ENCODE data around the gene FATE1. TPM values are rescaled to one million over a fixed set of nuclear protein-coding genes. Genes with fewer than 3 reads are reported as not detected.

FATE1 gene
- total and polyA plus RNA-seq, 2 of the 13 experiments (the other 11 are each of a cell fraction or from before 2014, with no cell fraction given) = not detected

GRCh38 chrX:151692825-151693224, 23.0 kb upstream of the FATE1 start:
- Histone ChIP-seq H3K4me3 (replicated peaks in 1 of 3; ENCODE audit: insufficient read depth in 1 of 3, low read depth in 2 of 3, low read length in 3 of 3) (no peak overlapping the region), H3K9ac (ENCODE audit: insufficient read depth, low read depth, low read length) (no peak overlapping the region), H3K4me1 (ENCODE audit: insufficient read depth, low read length) (no peaks in the 10 kb centered on the region), H3K27ac (ENCODE audit: extremely low read length, insufficient read depth, low read length) (no peak overlapping the region), H3K36me3 (replicated peaks in 1 of 2; ENCODE audit: control insufficient read depth in 1 of 2, insufficient read depth in 2 of 2, low read length in 2 of 2) (no peaks in the 10 kb centered on the region), H4K20me1 (ENCODE audit: insufficient read depth, low read length) (no peaks in the 10 kb centered on the region), H3K9me3 (ENCODE audit: low read length) (no peaks in the 10 kb centered on the region), H2AFZ (ENCODE audit: low read length) (no peak overlapping the region), H3K4me2 (ENCODE audit: low read depth, low read length) (no peak overlapping the region), H3K27me3 (ENCODE audit: control insufficient read depth in 1 of 2, insufficient read depth in 2 of 2, low read length in 2 of 2) (no peaks in the 10 kb centered on the region; a peak in 1 of 5 replicates), H3K79me2 (ENCODE audit: insufficient read depth, low read length) (no peaks in the 10 kb centered on the region)
- WGBS (ENCODE audit: low lambda C conversion rate) = 20% methylated on average over 1 of the region's 6 CpGs
- POLR2A ChIA-PET = no interaction called here
- no peak for ATAC-seq
- in situ Hi-C loops (cut with HindIII; ENCODE audit: extremely low pct_ligation_motif_present, low pct_unique_long_range_greater_than_20kb) (loop anchor here (25.0 kb wide), 1 partner anchor 181 kb away; no protein-coding TSS in a partner anchor), intact Hi-C loops (cut with micrococcal nuclease; ENCODE audit: unreplicated experiment) (no loop called here)
- CTCF ChIA-PET (ENCODE audit: low intra/inter-chr PET ratio, low total read pairs) = no interaction called here
- no peak for FAIRE-seq
- no peak for DNase-seq (ENCODE audit: low spot score)
- no TSS peak for BruUV-seq (replicated peaks)
- TF ChIP-seq ZNF224 (CRISPR knock-in tag; IDR thresholded peaks at IDR 0.05) = no peak
- TF ChIP-seq SMARCC2 (IDR thresholded peaks at IDR 0.05) = no peak
- TF ChIP-seq TBL1XR1 (IDR thresholded peaks at IDR 0.05; ENCODE audit: borderline replicate concordance, low read length, partially characterized antibody) = no peak
- TF ChIP-seq ATF1 (CRISPR knock-in tag; IDR thresholded peaks at IDR 0.05) = no peak
- TF ChIP-seq, protein P1, sequence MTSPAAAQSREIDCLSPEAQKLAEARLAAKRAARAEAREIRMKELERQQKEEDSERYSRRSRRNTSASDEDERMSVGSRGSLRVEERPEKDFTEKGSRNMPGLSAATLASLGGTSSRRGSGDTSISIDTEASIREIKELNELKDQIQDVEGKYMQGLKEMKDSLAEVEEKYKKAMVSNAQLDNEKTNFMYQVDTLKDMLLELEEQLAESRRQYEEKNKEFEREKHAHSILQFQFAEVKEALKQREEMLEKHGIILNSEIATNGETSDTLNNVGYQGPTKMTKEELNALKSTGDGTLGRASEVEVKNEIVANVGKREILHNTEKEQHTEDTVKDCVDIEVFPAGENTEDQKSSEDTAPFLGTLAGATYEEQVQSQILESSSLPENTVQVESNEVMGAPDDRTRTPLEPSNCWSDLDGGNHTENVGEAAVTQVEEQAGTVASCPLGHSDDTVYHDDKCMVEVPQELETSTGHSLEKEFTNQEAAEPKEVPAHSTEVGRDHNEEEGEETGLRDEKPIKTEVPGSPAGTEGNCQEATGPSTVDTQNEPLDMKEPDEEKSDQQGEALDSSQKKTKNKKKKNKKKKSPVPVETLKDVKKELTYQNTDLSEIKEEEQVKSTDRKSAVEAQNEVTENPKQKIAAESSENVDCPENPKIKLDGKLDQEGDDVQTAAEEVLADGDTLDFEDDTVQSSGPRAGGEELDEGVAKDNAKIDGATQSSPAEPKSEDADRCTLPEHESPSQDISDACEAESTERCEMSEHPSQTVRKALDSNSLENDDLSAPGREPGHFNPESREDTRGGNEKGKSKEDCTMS (CRISPR knock-in tag; conservative IDR thresholded peaks at IDR 0.05) = no peak
- no peak for TF ChIP-seq CSRNP2 (CRISPR knock-in tag; conservative IDR thresholded peaks at IDR 0.05; ENCODE audit: low read depth)
- TF ChIP-seq ZNF317 (CRISPR knock-in tag; IDR thresholded peaks at IDR 0.05) = no peak
- TF ChIP-seq ZNF33A (CRISPR knock-in tag; IDR thresholded peaks at IDR 0.05; ENCODE audit: borderline replicate concordance) = no peak
- TF ChIP-seq ZNF598 (CRISPR knock-in tag; IDR thresholded peaks at IDR 0.05; ENCODE audit: borderline replicate concordance) = no peak
- TF ChIP-seq ZNF33B (CRISPR knock-in tag; IDR thresholded peaks at IDR 0.05) = no peak
- TF ChIP-seq BRD4 (CRISPR knock-in tag; IDR thresholded peaks at IDR 0.05) = no peak
- TF ChIP-seq, protein P2, sequence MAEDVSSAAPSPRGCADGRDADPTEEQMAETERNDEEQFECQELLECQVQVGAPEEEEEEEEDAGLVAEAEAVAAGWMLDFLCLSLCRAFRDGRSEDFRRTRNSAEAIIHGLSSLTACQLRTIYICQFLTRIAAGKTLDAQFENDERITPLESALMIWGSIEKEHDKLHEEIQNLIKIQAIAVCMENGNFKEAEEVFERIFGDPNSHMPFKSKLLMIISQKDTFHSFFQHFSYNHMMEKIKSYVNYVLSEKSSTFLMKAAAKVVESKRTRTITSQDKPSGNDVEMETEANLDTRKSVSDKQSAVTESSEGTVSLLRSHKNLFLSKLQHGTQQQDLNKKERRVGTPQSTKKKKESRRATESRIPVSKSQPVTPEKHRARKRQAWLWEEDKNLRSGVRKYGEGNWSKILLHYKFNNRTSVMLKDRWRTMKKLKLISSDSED (CRISPR knock-in tag; IDR thresholded peaks at IDR 0.05) = no peak
- no peak for TF ChIP-seq RFXANK (CRISPR knock-in tag; IDR thresholded peaks at IDR 0.05)
- TF ChIP-seq CHCHD3 (CRISPR knock-in tag; IDR thresholded peaks at IDR 0.05) = no peak
- TF ChIP-seq U2AF1 (optimal IDR thresholded peaks at IDR 0.05; ENCODE audit: low read depth, low read length) = no peak
- TF ChIP-seq, protein P3, sequence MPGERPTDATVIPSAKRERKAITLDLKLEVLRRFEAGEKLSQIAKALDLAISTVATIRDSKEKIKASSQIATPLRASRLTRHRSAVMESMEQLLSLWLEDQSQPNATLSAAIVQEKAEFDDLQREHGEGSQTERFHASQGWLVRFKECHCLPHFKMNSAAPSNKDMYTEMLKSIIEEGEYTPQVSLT (CRISPR knock-in tag; IDR thresholded peaks at IDR 0.05; ENCODE audit: borderline replicate concordance, low read depth) = no peak
- TF ChIP-seq, protein P4, sequence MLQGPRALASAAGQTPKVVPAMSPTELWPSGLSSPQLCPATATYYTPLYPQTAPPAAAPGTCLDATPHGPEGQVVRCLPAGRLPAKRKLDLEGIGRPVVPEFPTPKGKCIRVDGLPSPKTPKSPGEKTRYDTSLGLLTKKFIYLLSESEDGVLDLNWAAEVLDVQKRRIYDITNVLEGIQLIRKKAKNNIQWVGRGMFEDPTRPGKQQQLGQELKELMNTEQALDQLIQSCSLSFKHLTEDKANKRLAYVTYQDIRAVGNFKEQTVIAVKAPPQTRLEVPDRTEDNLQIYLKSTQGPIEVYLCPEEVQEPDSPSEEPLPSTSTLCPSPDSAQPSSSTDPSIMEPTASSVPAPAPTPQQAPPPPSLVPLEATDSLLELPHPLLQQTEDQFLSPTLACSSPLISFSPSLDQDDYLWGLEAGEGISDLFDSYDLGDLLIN (CRISPR knock-in tag; IDR thresholded peaks at IDR 0.05; ENCODE audit: borderline replicate concordance) = no peak
